Peyer's patch (tissue), 4 donors: ENCODE measurements around the gene WWP2.

Experiments used
- CTCF ChIP-seq, 6 experiments: fragments of 450-650 bp in 4 of 6; fragments of 200-600 bp in 2 of 6; sonication (generic) in 1 of 6; IDR thresholded peaks; one replicate each; pipeline ENCODE4 v1.5.1; 2017 to 2019; ENCODE audit warnings: antibody characterized with exemption in 6 of 6, mild to moderate bottlenecking in 3 of 6, moderate library complexity in 1 of 6
- POLR2A ChIP-seq, 2 donors: fragments of 450-650 bp; IDR thresholded peaks; one replicate each; pipeline ENCODE4 v1.5.1; 2017; ENCODE audit warnings: antibody characterized with exemption in 2 of 2, mild to moderate bottlenecking in 2 of 2, moderate library complexity in 2 of 2

- no peak for TF ChIP-seq CTCF (IDR thresholded peaks at IDR 0.05)
- no peak for TF ChIP-seq POLR2A (IDR thresholded peaks at IDR 0.05)
These were observed 165.1 kb downstream of the WWP2 start for GRCh38 chr16:69927056-69927757.
